Activated naive CD4-positive, alpha-beta T cell treated with anti-CD3 and anti-CD28 coated beads for 36 hours (primary cell): ENCODE measurements around the gene ABCC3. TPM values are rescaled to one million over a fixed set of nuclear protein-coding genes. Genes with fewer than 3 reads are reported as not detected.

Source experiments
- CTCF ChIA-PET: fragments of 350-600 bp; sonication (Branson Sonifier 250); formaldehyde crosslinking; loops from one replicate; lab custom pipeline; 2021; ENCODE audit warnings: antibody characterized with exemption; lab: Charles Lee
- DNase-seq: peaks from one replicate; pipeline ENCODE4 v3.0.0-alpha.2; 2020
- H3K27ac Mint-ChIP-seq: one replicate; pipeline ENCODE4 v1.8.0; 2021; ENCODE audit warnings: mild to moderate bottlenecking, mixed read lengths
- H3K27me3 Mint-ChIP-seq: one replicate; pipeline ENCODE4 v1.8.0; 2021; ENCODE audit warnings: low read depth, mixed read lengths
- H3K36me3 Mint-ChIP-seq: one replicate; pipeline ENCODE4 v1.8.0; 2021; ENCODE audit warnings: low read depth, mixed read lengths
- H3K4me1 Mint-ChIP-seq: one replicate; pipeline ENCODE4 v1.8.0; 2021; ENCODE audit warnings: low read depth, mixed read lengths
- H3K4me3 Mint-ChIP-seq: one replicate; pipeline ENCODE4 v1.8.0; 2021; ENCODE audit warnings: mild to moderate bottlenecking, moderate library complexity, mixed read lengths
- H3K9me3 Mint-ChIP-seq: one replicate; pipeline ENCODE4 v1.8.0; 2021; ENCODE audit warnings: mixed read lengths
- intact Hi-C: fragments of 100-400 bp; cut with micrococcal nuclease; formaldehyde crosslinking; loops from one replicate; pipeline ENCODE4 v1.15.1; 2023
- total RNA-seq, 2 experiments: library from RNA; stranded (reverse); gene quantifications; one replicate each; pipeline ENCODE4 v1.2.3, GENCODE V29; 2021

The ABCC3 gene
- total RNA-seq, 2 experiments from 2014 or later, result not detected

GRCh38 chr17:50624321-50624934 lies 10.3 kb upstream of the ABCC3 start:
- DNase-seq, result no peak

DNA sequence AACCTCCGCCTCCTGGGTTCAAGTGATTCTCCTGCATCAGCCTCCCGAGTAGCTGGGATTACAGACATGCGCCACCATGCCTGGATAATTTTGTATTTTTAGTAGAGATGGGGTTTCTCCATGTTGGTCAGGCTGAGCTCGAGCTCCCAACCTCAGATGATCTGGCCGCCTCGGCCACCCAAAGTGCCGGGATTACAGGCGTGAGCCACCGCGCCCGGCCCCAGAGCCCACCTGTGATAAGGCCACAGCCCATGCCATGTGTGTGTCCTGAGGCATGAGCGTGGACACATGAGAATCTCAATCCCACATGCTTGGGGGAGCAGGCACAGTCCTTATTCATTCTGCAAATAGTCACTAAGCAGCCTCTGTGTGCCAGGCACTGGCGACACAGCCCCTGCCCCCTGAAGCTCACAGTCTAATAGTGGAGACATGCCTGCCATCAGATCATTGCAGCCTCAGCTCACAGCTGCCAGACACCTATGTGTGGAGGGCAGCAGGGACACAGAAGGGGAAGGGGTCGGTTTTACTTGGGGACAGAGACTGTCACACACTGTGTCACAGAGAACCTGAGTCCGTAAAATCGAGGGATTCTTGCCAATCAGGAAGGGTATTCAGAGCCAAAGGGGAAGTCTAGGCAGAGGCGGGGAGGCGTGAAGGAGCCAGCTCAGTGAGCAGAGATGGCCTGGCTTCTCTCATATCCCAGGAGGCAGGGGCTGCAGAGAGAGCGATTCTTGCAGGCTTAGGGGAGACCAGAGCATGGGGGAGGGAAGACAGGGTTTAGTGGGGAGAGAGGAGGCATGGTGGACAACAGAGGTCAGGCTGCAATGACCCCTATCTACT lies 9.4 kb upstream of the ABCC3 start:
- Mint-ChIP-seq H3K4me1 (no peaks in the 10 kb centered on the region), H3K27ac (no peak overlapping the region), H3K36me3 (no peaks in the 10 kb centered on the region), H3K9me3 (no peaks in the 10 kb centered on the region), H3K4me3 (no peak overlapping the region), H3K27me3 (peaks cover 30% of the 10 kb centered on the region)
- no peak for DNase-seq
- intact Hi-C loops, result loop anchor here (5.0 kb wide), 1 partner anchor 63 kb away; the partner anchor contains the start of gene CACNA1G
- CTCF ChIA-PET, result interaction anchor here (0.6 to 4.4 kb wide), 23 partner anchors 8 to 199 kb away, joined by 3 to 35 read pairs (median 4); partner anchors contain the start of gene SPATA20

More at GRCh38 chr17:50624321-50624934, 10.3 kb upstream of the ABCC3 start:
- intact Hi-C loops, result no loop called here
- Mint-ChIP-seq H3K4me3 (no peak overlapping the region), H3K36me3 (no peaks in the 10 kb centered on the region), H3K27me3 (peaks cover 27% of the 10 kb centered on the region), H3K4me1 (no peaks in the 10 kb centered on the region), H3K27ac (no peak overlapping the region), H3K9me3 (no peaks in the 10 kb centered on the region)
- CTCF ChIA-PET, result interaction anchor here (0.6 to 2.8 kb wide), 4 partner anchors 74 to 147 kb away, joined by 3 to 8 read pairs (median 4); no protein-coding TSS in a partner anchor

DNA sequence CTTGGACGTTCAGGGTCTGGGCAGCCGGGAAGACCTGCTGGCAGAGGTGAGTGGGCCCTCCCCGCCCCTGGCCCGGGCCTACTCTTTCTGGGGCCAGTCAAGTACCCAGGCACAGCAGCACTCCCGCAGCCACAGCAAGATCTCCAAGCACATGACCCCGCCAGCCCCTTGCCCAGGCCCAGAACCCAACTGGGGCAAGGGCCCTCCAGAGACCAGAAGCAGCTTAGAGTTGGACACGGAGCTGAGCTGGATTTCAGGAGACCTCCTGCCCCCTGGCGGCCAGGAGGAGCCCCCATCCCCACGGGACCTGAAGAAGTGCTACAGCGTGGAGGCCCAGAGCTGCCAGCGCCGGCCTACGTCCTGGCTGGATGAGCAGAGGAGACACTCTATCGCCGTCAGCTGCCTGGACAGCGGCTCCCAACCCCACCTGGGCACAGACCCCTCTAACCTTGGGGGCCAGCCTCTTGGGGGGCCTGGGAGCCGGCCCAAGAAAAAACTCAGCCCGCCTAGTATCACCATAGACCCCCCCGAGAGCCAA lies 8.6 kb upstream of the ABCC3 start:
- intact Hi-C loops, result loop anchor here (1.0 to 5.0 kb wide), 4 partner anchors 64 to 148 kb away; partner anchors contain the start of genes CACNA1G, RSAD1 and SPATA20
- Mint-ChIP-seq H3K4me3 (no peak overlapping the region), H3K27me3 (peaks cover 33% of the 10 kb centered on the region), H3K9me3 (no peaks in the 10 kb centered on the region), H3K27ac (no peak overlapping the region), H3K4me1 (no peaks in the 10 kb centered on the region), H3K36me3 (no peaks in the 10 kb centered on the region)
- peak; percentile 76 for DNase-seq
- CTCF ChIA-PET, result interaction anchor here (0.6 to 4.4 kb wide), 24 partner anchors 9 to 200 kb away, joined by 3 to 35 read pairs (median 4); partner anchors contain the start of gene SPATA20

- Mint-ChIP-seq H3K27me3 (peaks cover 36% of the 10 kb centered on the region), H3K9me3 (no peaks in the 10 kb centered on the region), H3K4me1 (no peaks in the 10 kb centered on the region), H3K4me3 (no peak overlapping the region), H3K27ac (no peak overlapping the region), H3K36me3 (no peaks in the 10 kb centered on the region)
- intact Hi-C loops, result loop anchor here (5.0 kb wide), 1 partner anchor 65 kb away; the partner anchor contains the start of gene CACNA1G
- CTCF ChIA-PET, result interaction anchor here (0.6 to 4.8 kb wide), 19 partner anchors 12 to 149 kb away, joined by 3 to 50 read pairs (median 3); partner anchors contain the start of gene RSAD1
- DNase-seq, result no peak
Observed at GRCh38 chr17:50627036-50627781, 7.5 kb upstream of the ABCC3 start.

DNA sequence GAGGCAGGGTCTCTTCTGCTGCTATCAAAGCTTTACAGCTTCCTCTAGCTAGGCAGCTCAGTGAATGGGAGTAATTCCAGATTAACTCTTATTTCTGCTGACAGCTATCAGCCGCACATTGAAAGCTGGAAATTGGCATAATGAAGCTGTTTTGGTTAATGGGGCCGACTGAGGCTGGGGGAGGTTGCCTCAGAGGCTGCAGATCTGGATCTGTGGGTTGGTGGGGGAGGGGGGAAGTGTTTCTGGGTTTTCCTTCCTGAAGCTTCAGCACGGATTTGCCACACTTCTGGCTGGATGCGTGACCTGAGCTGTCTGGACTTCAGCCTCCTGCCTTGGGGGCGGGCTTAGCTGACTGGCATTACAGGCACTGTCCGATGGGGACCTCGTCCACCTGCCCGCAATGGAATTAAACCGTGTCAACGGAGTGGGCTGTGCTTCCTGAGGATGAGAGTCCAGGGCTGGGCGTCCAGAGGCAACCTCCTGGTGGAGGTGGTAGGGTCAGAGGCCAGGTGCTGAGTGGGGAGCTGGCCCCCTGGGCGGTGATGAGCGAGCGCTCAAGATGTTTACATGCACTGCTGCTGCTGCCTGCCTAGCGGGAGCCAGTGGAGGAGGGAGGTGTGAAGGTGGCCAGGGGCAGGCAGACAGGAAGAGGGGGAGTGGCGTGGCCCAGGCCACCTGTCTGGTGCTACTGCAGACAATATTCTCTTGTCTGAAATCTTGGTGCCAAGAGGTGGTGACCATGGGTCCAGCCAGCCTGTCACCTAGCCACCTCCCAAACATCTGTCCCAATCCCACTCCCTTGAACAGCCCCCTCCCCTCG lies 6.7 kb upstream of the ABCC3 start:
- Mint-ChIP-seq H3K9me3 (no peaks in the 10 kb centered on the region), H3K27me3 (peaks cover 38% of the 10 kb centered on the region), H3K4me3 (no peak overlapping the region), H3K4me1 (no peaks in the 10 kb centered on the region), H3K36me3 (no peaks in the 10 kb centered on the region), H3K27ac (no peak overlapping the region)
- no peak for DNase-seq
- CTCF ChIA-PET, result interaction anchor here (0.6 to 4.8 kb wide), 13 partner anchors 11 to 149 kb away, joined by 3 to 50 read pairs (median 3); no protein-coding TSS in a partner anchor
- intact Hi-C loops, result loop anchor here (5.0 kb wide), 1 partner anchor 66 kb away; the partner anchor contains the start of gene CACNA1G

GRCh38 chr17:50629902-50630301 lies 4.8 kb upstream of the ABCC3 start:
- Mint-ChIP-seq H3K9me3 (no peaks in the 10 kb centered on the region), H3K36me3 (no peaks in the 10 kb centered on the region), H3K27ac (no peak overlapping the region), H3K4me3 (no peak overlapping the region), H3K27me3 (peaks cover 53% of the 10 kb centered on the region), H3K4me1 (no peaks in the 10 kb centered on the region)
- DNase-seq, result no peak
- intact Hi-C loops, result loop anchor here (1.0 to 5.0 kb wide), 4 partner anchors 51 to 213 kb away; partner anchors contain the start of gene CACNA1G
- CTCF ChIA-PET, result interaction anchor here (0.7 to 4.8 kb wide), 16 partner anchors 9 to 150 kb away, joined by 3 to 50 read pairs (median 4); no protein-coding TSS in a partner anchor

- no peaks in the 10 kb centered on the region for H3K36me3 Mint-ChIP-seq
- intact Hi-C loops, result loop anchor here (1.0 to 2.0 kb wide), 3 partner anchors 51 to 212 kb away; no protein-coding TSS in a partner anchor
- H3K27ac Mint-ChIP-seq, result no peak overlapping the region
- no peak overlapping the region for H3K4me3 Mint-ChIP-seq
- H3K9me3 Mint-ChIP-seq, result no peaks in the 10 kb centered on the region
- H3K27me3 Mint-ChIP-seq, result peaks cover 53% of the 10 kb centered on the region
- no peaks in the 10 kb centered on the region for H3K4me1 Mint-ChIP-seq
- CTCF ChIA-PET, result interaction anchor here (0.7 to 4.8 kb wide), 20 partner anchors 9 to 342 kb away, joined by 3 to 50 read pairs (median 3); partner anchors contain the start of gene SPATA20
- DNase-seq, result peak; percentile 71
Observed at GRCh38 chr17:50630524-50631194, 4.0 kb upstream of the ABCC3 start.

GRCh38 chr17:50631195-50631907 lies 3.3 kb upstream of the ABCC3 start:
- Mint-ChIP-seq H3K36me3 (no peaks in the 10 kb centered on the region), H3K4me3 (no peak overlapping the region), H3K9me3 (no peaks in the 10 kb centered on the region), H3K27me3 (peaks cover 57% of the 10 kb centered on the region), H3K27ac (no peak overlapping the region), H3K4me1 (no peaks in the 10 kb centered on the region)
- DNase-seq, result no peak
- intact Hi-C loops, result loop anchor here (2.0 kb wide), 1 partner anchor 211 kb away; no protein-coding TSS in a partner anchor
- CTCF ChIA-PET, result interaction anchor here (0.8 to 4.8 kb wide), 13 partner anchors 14 to 343 kb away, joined by 3 to 50 read pairs (median 4); partner anchors contain the start of gene SPATA20

- intact Hi-C loops, result loop anchor here (2.0 kb wide), 1 partner anchor 211 kb away; no protein-coding TSS in a partner anchor
- Mint-ChIP-seq H3K27me3 (peaks cover 57% of the 10 kb centered on the region), H3K36me3 (no peaks in the 10 kb centered on the region), H3K4me3 (no peak overlapping the region), H3K27ac (no peak overlapping the region), H3K9me3 (no peaks in the 10 kb centered on the region), H3K4me1 (no peaks in the 10 kb centered on the region)
- CTCF ChIA-PET, result interaction anchor here (0.6 to 4.8 kb wide), 8 partner anchors 15 to 343 kb away, joined by 3 to 50 read pairs (median 4); no protein-coding TSS in a partner anchor
- DNase-seq, result no peak
Observed at GRCh38 chr17:50631908-50632571, 2.6 kb upstream of the ABCC3 start.
